GM23338 (cell line): ENCODE results near the gene DLGAP4.

Experiments used
- CREB1 ChIP-seq: fragments of 250-450 bp; sonication (Bioruptor Pico); IDR thresholded peaks from 2 replicates; pipeline ENCODE4 v1.5.0; 2020; ENCODE audit warnings: low read depth, mild to moderate bottlenecking, moderate library complexity
- CTCF ChIP-seq, 2 experiments: fragments of 200-600 bp in 1 of 2; sonication (generic) in 1 of 2; conservative IDR thresholded peaks; 2 replicates each; pipeline versions ENCODE4 v1.5.1 to v1.6.1; 2016 to 2017; ENCODE audit warnings: antibody characterized with exemption in 2 of 2, low read depth in 2 of 2, mild to moderate bottlenecking in 2 of 2, moderate library complexity in 1 of 2
- ETS1 ChIP-seq: IDR thresholded peaks from 2 replicates; pipeline ENCODE4 v1.6.1; 2016; ENCODE audit warnings: antibody characterized with exemption
- EZH2 ChIP-seq: fragments of 200-600 bp; sonication (generic); IDR thresholded peaks from one replicate; pipeline ENCODE4 v1.8.0; 2017; ENCODE audit warnings: antibody characterized with exemption, mild to moderate bottlenecking, low read depth; ENCODE audit not compliant: unreplicated experiment
- EZH2phosphoT487 ChIP-seq: fragments of 200-600 bp; sonication (generic); IDR thresholded peaks from one replicate; pipeline ENCODE4 v1.8.1; 2018; ENCODE audit warnings: antibody characterized with exemption; ENCODE audit not compliant: unreplicated experiment
- JUNB ChIP-seq: IDR thresholded peaks from one replicate; pipeline ENCODE4 v1.6.1; 2016; ENCODE audit warnings: antibody characterized with exemption; ENCODE audit not compliant: unreplicated experiment
- POLR2AphosphoS5 ChIP-seq: IDR thresholded peaks from 2 replicates; pipeline ENCODE4 v1.6.1; 2016; ENCODE audit warnings: antibody characterized with exemption, low read depth
- STAT1 ChIP-seq: IDR thresholded peaks from one replicate; pipeline ENCODE4 v1.6.1; 2016; ENCODE audit warnings: antibody characterized with exemption; ENCODE audit not compliant: unreplicated experiment
- ZNF331 ChIP-seq: fragments of 250-450 bp; sonication (Bioruptor Pico); IDR thresholded peaks from 2 replicates; pipeline ENCODE4 v1.5.0; 2020; ENCODE audit warnings: low read depth, mild to moderate bottlenecking, moderate library complexity
- TF ChIP-seq, protein P1 (sequence below): IDR thresholded peaks from one replicate; pipeline ENCODE4 v1.6.1; 2018; ENCODE audit warnings: antibody characterized with exemption; ENCODE audit not compliant: unreplicated experiment

DNA sequence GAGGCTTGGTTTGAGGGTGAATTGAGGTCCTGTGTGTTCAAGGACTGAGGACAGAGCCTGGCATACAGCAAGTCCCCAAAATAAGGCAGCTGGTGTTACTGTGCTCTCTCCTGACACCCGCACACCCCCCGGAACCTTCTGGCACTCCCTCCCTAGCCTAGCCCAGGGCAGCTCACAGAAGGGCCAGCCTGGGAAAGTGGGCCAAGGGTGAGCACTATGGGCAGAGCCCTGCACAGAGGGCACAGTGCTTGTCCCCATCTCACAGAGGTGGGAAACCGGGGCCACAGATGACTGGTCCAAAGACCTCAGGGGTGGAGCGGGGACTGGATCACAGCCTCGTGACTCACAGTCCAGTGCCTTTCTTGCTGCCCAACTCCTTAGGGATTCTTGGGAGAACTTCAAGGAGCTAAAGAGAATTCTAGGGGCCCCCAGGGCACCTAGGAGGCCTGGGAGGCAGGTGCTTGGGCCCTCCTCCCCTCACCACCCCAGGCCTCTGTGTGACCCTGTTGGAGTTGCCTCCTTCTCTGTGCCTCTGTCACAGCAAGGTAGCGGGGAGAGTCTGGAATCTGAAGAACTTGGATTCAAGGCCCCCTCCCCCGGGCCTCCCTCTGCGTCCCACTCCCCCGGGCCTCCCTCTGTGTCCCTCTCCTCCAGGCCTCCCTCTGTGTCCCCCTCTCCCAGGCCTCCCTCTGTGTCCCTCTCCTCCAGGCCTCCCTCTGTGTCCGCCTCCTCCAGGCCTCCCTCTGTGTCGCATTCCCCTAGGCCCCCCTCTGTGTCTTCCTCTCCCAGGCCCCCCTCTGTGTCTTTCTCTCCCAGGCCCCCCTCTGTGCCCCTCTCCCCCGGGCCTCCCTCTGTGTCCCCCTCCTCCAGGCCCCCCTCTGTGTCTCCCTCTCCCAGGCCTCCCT, 13.5 kb downstream of the DLGAP4 start:
- TF ChIP-seq CTCF (conservative IDR thresholded peaks at IDR 0.05; ENCODE audit: low read depth in 2 of 2), result no peak
- no peak for TF ChIP-seq POLR2AphosphoS5
- no peak for TF ChIP-seq CREB1
- TF ChIP-seq EZH2, result no peak
- TF ChIP-seq JUNB, result no peak
- TF ChIP-seq, protein P1, sequence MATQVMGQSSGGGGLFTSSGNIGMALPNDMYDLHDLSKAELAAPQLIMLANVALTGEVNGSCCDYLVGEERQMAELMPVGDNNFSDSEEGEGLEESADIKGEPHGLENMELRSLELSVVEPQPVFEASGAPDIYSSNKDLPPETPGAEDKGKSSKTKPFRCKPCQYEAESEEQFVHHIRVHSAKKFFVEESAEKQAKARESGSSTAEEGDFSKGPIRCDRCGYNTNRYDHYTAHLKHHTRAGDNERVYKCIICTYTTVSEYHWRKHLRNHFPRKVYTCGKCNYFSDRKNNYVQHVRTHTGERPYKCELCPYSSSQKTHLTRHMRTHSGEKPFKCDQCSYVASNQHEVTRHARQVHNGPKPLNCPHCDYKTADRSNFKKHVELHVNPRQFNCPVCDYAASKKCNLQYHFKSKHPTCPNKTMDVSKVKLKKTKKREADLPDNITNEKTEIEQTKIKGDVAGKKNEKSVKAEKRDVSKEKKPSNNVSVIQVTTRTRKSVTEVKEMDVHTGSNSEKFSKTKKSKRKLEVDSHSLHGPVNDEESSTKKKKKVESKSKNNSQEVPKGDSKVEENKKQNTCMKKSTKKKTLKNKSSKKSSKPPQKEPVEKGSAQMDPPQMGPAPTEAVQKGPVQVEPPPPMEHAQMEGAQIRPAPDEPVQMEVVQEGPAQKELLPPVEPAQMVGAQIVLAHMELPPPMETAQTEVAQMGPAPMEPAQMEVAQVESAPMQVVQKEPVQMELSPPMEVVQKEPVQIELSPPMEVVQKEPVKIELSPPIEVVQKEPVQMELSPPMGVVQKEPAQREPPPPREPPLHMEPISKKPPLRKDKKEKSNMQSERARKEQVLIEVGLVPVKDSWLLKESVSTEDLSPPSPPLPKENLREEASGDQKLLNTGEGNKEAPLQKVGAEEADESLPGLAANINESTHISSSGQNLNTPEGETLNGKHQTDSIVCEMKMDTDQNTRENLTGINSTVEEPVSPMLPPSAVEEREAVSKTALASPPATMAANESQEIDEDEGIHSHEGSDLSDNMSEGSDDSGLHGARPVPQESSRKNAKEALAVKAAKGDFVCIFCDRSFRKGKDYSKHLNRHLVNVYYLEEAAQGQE, result no peak
- TF ChIP-seq EZH2phosphoT487, result no peak
- TF ChIP-seq ZNF331 (CRISPR knock-in tag), result no peak
- no peak for TF ChIP-seq STAT1
- TF ChIP-seq ETS1, result no peak
